ENCODE measurements around the gene VWA5B2. TPM values are rescaled to one million over a fixed set of nuclear protein-coding genes. Genes with fewer than 3 reads are reported as not detected.

The VWA5B2 gene
- total RNA-seq, 1 experiment from 2014 or later: 2.7 TPM

DNA sequence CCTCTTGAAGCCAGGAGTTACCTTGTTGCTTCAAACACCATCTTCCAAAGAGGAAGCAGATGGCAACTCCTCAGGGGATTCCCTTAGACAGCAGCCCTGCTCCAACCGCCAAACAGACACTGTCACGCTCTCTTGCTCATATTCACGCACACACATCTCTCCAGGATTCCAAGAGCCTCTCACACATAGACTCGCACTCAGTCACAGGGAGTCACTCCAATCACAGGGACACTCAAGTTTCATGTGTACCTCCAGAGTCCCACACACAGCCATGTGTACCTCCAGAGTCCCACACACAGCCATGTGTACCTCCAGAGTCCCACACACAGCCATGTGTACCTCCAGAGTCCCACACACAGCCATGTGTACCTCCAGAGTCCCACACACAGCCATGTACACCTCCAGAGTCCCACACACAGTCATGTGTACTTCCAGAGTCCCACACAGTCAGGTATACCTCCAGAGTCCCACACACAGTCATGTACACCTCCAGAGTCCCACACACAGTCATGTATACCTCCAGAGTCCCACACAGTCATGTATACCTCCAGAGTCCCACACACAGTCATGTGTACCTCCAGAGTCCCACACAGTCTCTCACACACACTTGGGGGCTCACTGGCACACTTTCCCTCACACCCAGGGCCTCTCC, 6.1 kb downstream of the VWA5B2 start:
- no peak overlapping the region for H2BK120ac ChIP-seq (ENCODE audit: low read depth, low read length, poor library complexity, severe bottlenecking)
- no peak overlapping the region for H3K4me2 ChIP-seq (ENCODE audit: insufficient read depth, insufficient read length, low read length)
- H3K9me3 Mint-ChIP-seq: no peaks in the 10 kb centered on the region
- no peak overlapping the region for H2AFZ ChIP-seq (ENCODE audit: low read length)
- no peak for DNase-seq
- H3K4me3 Mint-ChIP-seq: no peak overlapping the region
- H2BK5ac ChIP-seq (ENCODE audit: insufficient read length, low read length): no peak overlapping the region
- H3K9me3 ChIP-seq (ENCODE audit: control insufficient read depth, low read depth, low read length): no peaks in the 10 kb centered on the region
- peaks cover 5% of the 10 kb centered on the region for H3K23me2 ChIP-seq (ENCODE audit: insufficient read length, low read depth, low read length, poor library complexity, severe bottlenecking)
- no peak overlapping the region for H2BK15ac ChIP-seq (ENCODE audit: low read depth, low read length)
- no peak overlapping the region for H3K27ac ChIP-seq (ENCODE audit: insufficient read length, low read depth, low read length)
- no peak overlapping the region for H3K27ac Mint-ChIP-seq
- H3K9ac ChIP-seq (ENCODE audit: extremely low read depth, insufficient read length, low read length): no peak overlapping the region
- no peak overlapping the region for H3K14ac ChIP-seq (ENCODE audit: insufficient read depth, low read length)
- H3K79me1 ChIP-seq (ENCODE audit: insufficient read depth, low read depth, low read length, poor library complexity, severe bottlenecking): no peaks in the 10 kb centered on the region
- H3K4me1 ChIP-seq (ENCODE audit: insufficient read depth, low read length): no peaks in the 10 kb centered on the region
- H4K20me1 ChIP-seq (ENCODE audit: control insufficient read depth, insufficient read depth, insufficient read length): no peaks in the 10 kb centered on the region
- no peak overlapping the region for H3K56ac ChIP-seq (ENCODE audit: insufficient read length, low read depth, low read length)
- H3K4ac ChIP-seq (ENCODE audit: low read depth, low read length): no peak overlapping the region
- no peak overlapping the region for H4K5ac ChIP-seq (ENCODE audit: insufficient read length, low read depth, low read length)
- no peak overlapping the region for H4K8ac ChIP-seq (replicated peaks; ENCODE audit: insufficient read length, low read depth, low read length)
- no peaks in the 10 kb centered on the region; a peak in 1 of 7 replicates for H3K36me3 Mint-ChIP-seq (ENCODE audit: insufficient read depth in 1 of 3, low read depth in 3 of 3)
- no peak overlapping the region for H2BK20ac ChIP-seq (ENCODE audit: low read depth, low read length, poor library complexity, severe bottlenecking)
- no peaks in the 10 kb centered on the region for H3K79me2 ChIP-seq (ENCODE audit: insufficient read depth, low read length)
- no peak for TF ChIP-seq CTCF (conservative IDR thresholded peaks at IDR 0.05)
- H4K91ac ChIP-seq (ENCODE audit: insufficient read length, low read depth, low read length): no peak overlapping the region
- H3K18ac ChIP-seq (ENCODE audit: insufficient read length, low read depth, low read length): no peak overlapping the region
- H3K27me3 Mint-ChIP-seq (ENCODE audit: low read depth): peaks cover 32% of the 10 kb centered on the region
- H3K4me1 Mint-ChIP-seq: peaks cover 0 to 8% of the 10 kb centered on the region in 2 experiments; a peak in 3 of 4 replicates
- H3K27me3 ChIP-seq (ENCODE audit: insufficient read depth, low read length): peaks cover 19% of the 10 kb centered on the region
- no CpG with 5 or more reads among the region's 4 CpGs for WGBS (ENCODE audit: extremely low coverage, insufficient read length, low lambda C conversion rate)
- H2AK5ac ChIP-seq (ENCODE audit: insufficient read length, low read length): no peak overlapping the region
- no peak overlapping the region for H3K23ac ChIP-seq (ENCODE audit: insufficient read length, low read depth, low read length)
- no peak overlapping the region for H2BK12ac ChIP-seq (ENCODE audit: insufficient read length, low read depth, low read length)
- no peak overlapping the region for H3T11ph ChIP-seq (ENCODE audit: low read length)
